Keratinocyte (primary cell): ENCODE results near the gene HSD17B2.

Experiments
- CTCF ChIP-seq, 3 experiments: IDR thresholded peaks in 1 of 3; conservative IDR thresholded peaks in 1 of 3; optimal IDR thresholded peaks in 1 of 3; 2 replicates in 2 of 3; 3 replicates in 1 of 3; pipeline versions ENCODE3 to v1.5.1; 2011; ENCODE audit warnings: low read length in 3 of 3, mild to moderate bottlenecking in 3 of 3, moderate library complexity in 2 of 3, control low read depth in 1 of 3, inconsistent platforms in 1 of 3; ENCODE audit not compliant: insufficient read depth in 2 of 3; ENCODE audit errors: extremely low read depth in 1 of 3
- EZH2 ChIP-seq: IDR thresholded peaks from one replicate; pipeline ENCODE4 v1.6.1; 2012; ENCODE audit warnings: inconsistent platforms, mild to moderate bottlenecking, low read length, moderate library complexity

- no peak for TF ChIP-seq CTCF (optimal IDR thresholded peaks at IDR 0.05 in 1 of 3, IDR thresholded peaks at IDR 0.05 in 1 of 3, conservative IDR thresholded peaks at IDR 0.05 in 1 of 3; ENCODE audit: extremely low read depth in 1 of 3, insufficient read depth in 2 of 3, low read length in 3 of 3)
- no peak for TF ChIP-seq EZH2
These were observed 56.2 kb downstream of the HSD17B2 start for GRCh38 chr16:82091241-82091640.
